ENCODE data around the gene ZNF778. TPM values are rescaled to one million over a fixed set of nuclear protein-coding genes. Genes with fewer than 3 reads are reported as not detected.

ZNF778 gene
- total RNA-seq, 1 donor from 2014 or later: 35.5 TPM

- Mint-ChIP-seq H3K9me3 (ENCODE audit: unreplicated experiment) (no peaks in the 10 kb centered on the region), H3K4me3 (ENCODE audit: unreplicated experiment) (no peak overlapping the region), H3K4me1 (ENCODE audit: unreplicated experiment) (peaks cover 3% of the 10 kb centered on the region), H3K27ac (ENCODE audit: unreplicated experiment) (no peak overlapping the region), H3K27me3 (ENCODE audit: unreplicated experiment) (peaks cover 10% of the 10 kb centered on the region), H3K36me3 (ENCODE audit: low read depth, unreplicated experiment) (no peaks in the 10 kb centered on the region)
- TF ChIP-seq CTCF (IDR thresholded peaks at IDR 0.05; ENCODE audit: unreplicated experiment): no peak
- DNase-seq (ENCODE audit: low spot score): no peak
Measured at GRCh38 chr16:89174055-89174827, 43.3 kb upstream of the ZNF778 start.

DNA sequence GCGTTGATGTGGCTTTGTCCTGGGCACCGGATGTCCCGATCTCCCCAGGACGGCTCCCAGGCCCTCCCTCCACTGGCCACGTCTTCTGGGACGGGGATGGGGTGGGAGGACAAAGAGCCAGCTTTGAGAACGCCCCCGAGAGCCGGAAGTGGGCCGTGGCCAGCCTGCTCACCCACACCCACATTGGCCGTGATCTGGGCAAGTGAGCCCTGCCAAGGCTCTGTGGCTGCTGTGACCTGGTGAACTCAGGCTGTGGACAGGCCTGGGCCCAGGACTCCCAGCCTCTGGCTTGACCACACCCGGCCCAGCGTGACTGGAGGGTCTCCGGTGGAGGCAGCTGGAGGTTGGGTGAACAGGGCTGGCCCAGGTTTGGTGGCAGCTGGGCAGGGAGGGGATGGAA, 42.6 kb upstream of the ZNF778 start:
- Mint-ChIP-seq H3K4me3 (ENCODE audit: unreplicated experiment) (no peak overlapping the region), H3K9me3 (ENCODE audit: unreplicated experiment) (no peaks in the 10 kb centered on the region), H3K36me3 (ENCODE audit: low read depth, unreplicated experiment) (no peaks in the 10 kb centered on the region), H3K27ac (ENCODE audit: unreplicated experiment) (no peak overlapping the region), H3K27me3 (ENCODE audit: unreplicated experiment) (peaks cover 10% of the 10 kb centered on the region), H3K4me1 (ENCODE audit: unreplicated experiment) (peaks cover 3% of the 10 kb centered on the region)
- no peak for TF ChIP-seq CTCF (IDR thresholded peaks at IDR 0.05; ENCODE audit: unreplicated experiment)
- no peak for DNase-seq (ENCODE audit: low spot score)

- no peak for DNase-seq (ENCODE audit: low spot score)
- H3K9me3 Mint-ChIP-seq (ENCODE audit: unreplicated experiment): no peaks in the 10 kb centered on the region
- H3K27ac Mint-ChIP-seq (ENCODE audit: unreplicated experiment): no peak overlapping the region
- peaks cover 10% of the 10 kb centered on the region for H3K27me3 Mint-ChIP-seq (ENCODE audit: unreplicated experiment)
- H3K36me3 Mint-ChIP-seq (ENCODE audit: low read depth, unreplicated experiment): no peaks in the 10 kb centered on the region
- H3K4me3 Mint-ChIP-seq (ENCODE audit: unreplicated experiment): no peak overlapping the region
- H3K4me1 Mint-ChIP-seq (ENCODE audit: unreplicated experiment): peaks cover 3% of the 10 kb centered on the region
- TF ChIP-seq CTCF (IDR thresholded peaks at IDR 0.05; ENCODE audit: unreplicated experiment): no peak
Measured at GRCh38 chr16:89175280-89176146, 42.0 kb upstream of the ZNF778 start.

DNA sequence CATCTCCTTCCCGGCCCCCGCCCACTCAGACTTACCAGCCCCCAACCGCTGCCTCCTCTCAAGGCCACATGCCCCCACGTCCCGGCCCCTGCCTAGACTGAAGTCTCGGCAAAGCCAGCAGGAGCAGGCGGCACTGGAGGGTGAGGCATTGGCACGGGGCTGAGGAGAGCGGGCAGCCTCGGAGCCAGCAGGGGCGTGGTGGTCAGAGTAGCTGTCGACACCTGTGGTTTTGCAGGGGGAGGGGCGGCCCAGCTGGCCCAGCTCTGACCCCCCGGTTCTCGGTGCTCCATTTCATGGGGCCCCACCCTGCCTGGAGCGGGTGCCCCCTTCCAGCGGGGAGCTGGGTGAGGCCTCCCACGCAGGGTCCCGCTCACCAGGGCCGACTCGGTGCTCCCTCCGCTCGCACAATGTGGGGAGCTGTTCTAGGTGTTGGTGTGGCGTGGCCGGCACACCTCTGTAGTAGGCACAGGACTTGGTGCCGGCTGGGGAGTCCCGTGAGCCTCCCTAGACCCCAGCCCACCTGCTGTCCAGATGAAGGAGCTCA, 41.3 kb upstream of the ZNF778 start:
- DNase-seq (ENCODE audit: low spot score): no peak
- Mint-ChIP-seq H3K9me3 (ENCODE audit: unreplicated experiment) (no peaks in the 10 kb centered on the region), H3K4me1 (ENCODE audit: unreplicated experiment) (no peaks in the 10 kb centered on the region), H3K4me3 (ENCODE audit: unreplicated experiment) (no peak overlapping the region), H3K27me3 (ENCODE audit: unreplicated experiment) (peaks cover 8% of the 10 kb centered on the region), H3K36me3 (ENCODE audit: low read depth, unreplicated experiment) (no peaks in the 10 kb centered on the region), H3K27ac (ENCODE audit: unreplicated experiment) (no peak overlapping the region)
- TF ChIP-seq CTCF (IDR thresholded peaks at IDR 0.05; ENCODE audit: unreplicated experiment): no peak
